Keratinocyte (primary cell): ENCODE data around the gene NECTIN1.

Source experiments
- EZH2 ChIP-seq: IDR thresholded peaks from one replicate; pipeline ENCODE4 v1.6.1; 2012; ENCODE audit warnings: inconsistent platforms, mild to moderate bottlenecking, low read length, moderate library complexity
- TF ChIP-seq, protein P1 (sequence below), 3 experiments: IDR thresholded peaks in 1 of 3; conservative IDR thresholded peaks in 1 of 3; optimal IDR thresholded peaks in 1 of 3; 2 replicates in 2 of 3; 3 replicates in 1 of 3; pipeline versions ENCODE3 to v1.5.1; 2011; ENCODE audit warnings: low read length in 3 of 3, mild to moderate bottlenecking in 3 of 3, moderate library complexity in 2 of 3, control low read depth in 1 of 3, inconsistent platforms in 1 of 3; ENCODE audit not compliant: insufficient read depth in 2 of 3; ENCODE audit errors: extremely low read depth in 1 of 3

DNA sequence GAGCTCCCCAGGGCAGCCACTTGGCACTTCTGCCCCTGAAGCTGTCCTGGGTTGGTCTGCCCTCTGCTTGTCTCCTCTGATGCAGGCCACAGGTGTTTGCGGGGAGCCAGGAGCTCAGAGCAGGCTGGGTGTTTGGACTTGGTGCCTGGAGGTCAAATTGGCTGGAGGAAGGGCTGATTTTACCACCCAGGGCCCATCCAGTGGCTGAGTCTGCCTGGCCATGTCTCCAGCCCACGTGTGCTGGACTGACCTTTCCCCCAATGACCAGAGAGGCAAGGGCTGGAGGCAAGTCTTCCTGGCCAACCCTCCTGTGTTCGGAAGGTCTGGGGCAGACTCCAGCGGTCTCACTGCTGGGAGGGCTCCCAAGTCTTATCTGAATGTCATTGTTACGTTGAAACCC lies 84.0 kb downstream of the NECTIN1 start:
- TF ChIP-seq, protein P1, sequence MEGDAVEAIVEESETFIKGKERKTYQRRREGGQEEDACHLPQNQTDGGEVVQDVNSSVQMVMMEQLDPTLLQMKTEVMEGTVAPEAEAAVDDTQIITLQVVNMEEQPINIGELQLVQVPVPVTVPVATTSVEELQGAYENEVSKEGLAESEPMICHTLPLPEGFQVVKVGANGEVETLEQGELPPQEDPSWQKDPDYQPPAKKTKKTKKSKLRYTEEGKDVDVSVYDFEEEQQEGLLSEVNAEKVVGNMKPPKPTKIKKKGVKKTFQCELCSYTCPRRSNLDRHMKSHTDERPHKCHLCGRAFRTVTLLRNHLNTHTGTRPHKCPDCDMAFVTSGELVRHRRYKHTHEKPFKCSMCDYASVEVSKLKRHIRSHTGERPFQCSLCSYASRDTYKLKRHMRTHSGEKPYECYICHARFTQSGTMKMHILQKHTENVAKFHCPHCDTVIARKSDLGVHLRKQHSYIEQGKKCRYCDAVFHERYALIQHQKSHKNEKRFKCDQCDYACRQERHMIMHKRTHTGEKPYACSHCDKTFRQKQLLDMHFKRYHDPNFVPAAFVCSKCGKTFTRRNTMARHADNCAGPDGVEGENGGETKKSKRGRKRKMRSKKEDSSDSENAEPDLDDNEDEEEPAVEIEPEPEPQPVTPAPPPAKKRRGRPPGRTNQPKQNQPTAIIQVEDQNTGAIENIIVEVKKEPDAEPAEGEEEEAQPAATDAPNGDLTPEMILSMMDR (optimal IDR thresholded peaks at IDR 0.05 in 1 of 3, IDR thresholded peaks at IDR 0.05 in 1 of 3, conservative IDR thresholded peaks at IDR 0.05 in 1 of 3; ENCODE audit: extremely low read depth in 1 of 3, insufficient read depth in 2 of 3, low read length in 3 of 3) = no peak
- no peak for TF ChIP-seq EZH2
